ENCODE results near the gene RAB3C. TPM values are rescaled to one million over a fixed set of nuclear protein-coding genes. Genes with fewer than 3 reads are reported as not detected.

RAB3C gene
- total and polyA plus RNA-seq, 2 experiments from 2014 or later: 15.0 to 30.6 TPM

- no peaks in the 10 kb centered on the region for H4K20me1 ChIP-seq (replicated peaks; ENCODE audit: insufficient read depth)
- H3K27me3 ChIP-seq (ENCODE audit: insufficient read depth): no peaks in the 10 kb centered on the region
- no peaks in the 10 kb centered on the region; the same call in 1 of the 2 replicates for H3K4me1 ChIP-seq (ENCODE audit: insufficient read depth)
- DNase-seq (ENCODE audit: low spot score) (no peak), ATAC-seq (no peak)
- H3K9me2 ChIP-seq (ENCODE audit: insufficient read depth): peaks cover 7% of the 10 kb centered on the region; the same call in 1 of the 2 replicates
- no peaks in the 10 kb centered on the region for H3K36me3 ChIP-seq (ENCODE audit: insufficient read depth)
- no peak for TF ChIP-seq ZNF331 (CRISPR knock-in tag; IDR thresholded peaks at IDR 0.05; ENCODE audit: low read depth)
- no peak for TF ChIP-seq EZH2 (IDR thresholded peaks at IDR 0.05; ENCODE audit: low read depth, unreplicated experiment)
- no peak for TF ChIP-seq REST (IDR thresholded peaks at IDR 0.05; ENCODE audit: unreplicated experiment)
- TF ChIP-seq, protein P1, sequence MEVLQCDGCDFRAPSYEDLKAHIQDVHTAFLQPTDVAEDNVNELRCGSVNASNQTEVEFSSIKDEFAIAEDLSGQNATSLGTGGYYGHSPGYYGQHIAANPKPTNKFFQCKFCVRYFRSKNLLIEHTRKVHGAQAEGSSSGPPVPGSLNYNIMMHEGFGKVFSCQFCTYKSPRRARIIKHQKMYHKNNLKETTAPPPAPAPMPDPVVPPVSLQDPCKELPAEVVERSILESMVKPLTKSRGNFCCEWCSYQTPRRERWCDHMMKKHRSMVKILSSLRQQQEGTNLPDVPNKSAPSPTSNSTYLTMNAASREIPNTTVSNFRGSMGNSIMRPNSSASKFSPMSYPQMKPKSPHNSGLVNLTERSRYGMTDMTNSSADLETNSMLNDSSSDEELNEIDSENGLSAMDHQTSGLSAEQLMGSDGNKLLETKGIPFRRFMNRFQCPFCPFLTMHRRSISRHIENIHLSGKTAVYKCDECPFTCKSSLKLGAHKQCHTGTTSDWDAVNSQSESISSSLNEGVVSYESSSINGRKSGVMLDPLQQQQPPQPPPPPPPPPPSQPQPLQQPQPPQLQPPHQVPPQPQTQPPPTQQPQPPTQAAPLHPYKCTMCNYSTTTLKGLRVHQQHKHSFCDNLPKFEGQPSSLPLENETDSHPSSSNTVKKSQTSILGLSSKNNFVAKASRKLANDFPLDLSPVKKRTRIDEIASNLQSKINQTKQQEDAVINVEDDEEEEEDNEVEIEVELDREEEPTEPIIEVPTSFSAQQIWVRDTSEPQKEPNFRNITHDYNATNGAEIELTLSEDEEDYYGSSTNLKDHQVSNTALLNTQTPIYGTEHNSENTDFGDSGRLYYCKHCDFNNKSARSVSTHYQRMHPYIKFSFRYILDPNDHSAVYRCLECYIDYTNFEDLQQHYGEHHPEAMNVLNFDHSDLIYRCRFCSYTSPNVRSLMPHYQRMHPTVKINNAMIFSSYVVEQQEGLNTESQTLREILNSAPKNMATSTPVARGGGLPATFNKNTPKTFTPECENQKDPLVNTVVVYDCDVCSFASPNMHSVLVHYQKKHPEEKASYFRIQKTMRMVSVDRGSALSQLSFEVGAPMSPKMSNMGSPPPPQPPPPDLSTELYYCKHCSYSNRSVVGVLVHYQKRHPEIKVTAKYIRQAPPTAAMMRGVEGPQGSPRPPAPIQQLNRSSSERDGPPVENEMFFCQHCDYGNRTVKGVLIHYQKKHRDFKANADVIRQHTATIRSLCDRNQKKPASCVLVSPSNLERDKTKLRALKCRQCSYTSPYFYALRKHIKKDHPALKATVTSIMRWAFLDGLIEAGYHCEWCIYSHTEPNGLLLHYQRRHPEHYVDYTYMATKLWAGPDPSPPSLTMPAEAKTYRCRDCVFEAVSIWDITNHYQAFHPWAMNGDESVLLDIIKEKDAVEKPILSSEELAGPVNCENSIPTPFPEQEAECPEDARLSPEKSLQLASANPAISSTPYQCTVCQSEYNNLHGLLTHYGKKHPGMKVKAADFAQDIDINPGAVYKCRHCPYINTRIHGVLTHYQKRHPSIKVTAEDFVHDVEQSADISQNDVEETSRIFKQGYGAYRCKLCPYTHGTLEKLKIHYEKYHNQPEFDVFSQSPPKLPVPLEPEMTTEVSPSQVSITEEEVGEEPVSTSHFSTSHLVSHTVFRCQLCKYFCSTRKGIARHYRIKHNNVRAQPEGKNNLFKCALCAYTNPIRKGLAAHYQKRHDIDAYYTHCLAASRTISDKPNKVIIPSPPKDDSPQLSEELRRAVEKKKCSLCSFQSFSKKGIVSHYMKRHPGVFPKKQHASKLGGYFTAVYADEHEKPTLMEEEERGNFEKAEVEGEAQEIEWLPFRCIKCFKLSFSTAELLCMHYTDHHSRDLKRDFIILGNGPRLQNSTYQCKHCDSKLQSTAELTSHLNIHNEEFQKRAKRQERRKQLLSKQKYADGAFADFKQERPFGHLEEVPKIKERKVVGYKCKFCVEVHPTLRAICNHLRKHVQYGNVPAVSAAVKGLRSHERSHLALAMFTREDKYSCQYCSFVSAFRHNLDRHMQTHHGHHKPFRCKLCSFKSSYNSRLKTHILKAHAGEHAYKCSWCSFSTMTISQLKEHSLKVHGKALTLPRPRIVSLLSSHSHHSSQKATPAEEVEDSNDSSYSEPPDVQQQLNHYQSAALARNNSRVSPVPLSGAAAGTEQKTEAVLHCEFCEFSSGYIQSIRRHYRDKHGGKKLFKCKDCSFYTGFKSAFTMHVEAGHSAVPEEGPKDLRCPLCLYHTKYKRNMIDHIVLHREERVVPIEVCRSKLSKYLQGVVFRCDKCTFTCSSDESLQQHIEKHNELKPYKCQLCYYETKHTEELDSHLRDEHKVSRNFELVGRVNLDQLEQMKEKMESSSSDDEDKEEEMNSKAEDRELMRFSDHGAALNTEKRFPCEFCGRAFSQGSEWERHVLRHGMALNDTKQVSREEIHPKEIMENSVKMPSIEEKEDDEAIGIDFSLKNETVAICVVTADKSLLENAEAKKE (CRISPR knock-in tag; IDR thresholded peaks at IDR 0.05): no peak
- no peak for TF ChIP-seq EZH2phosphoT487 (IDR thresholded peaks at IDR 0.05; ENCODE audit: unreplicated experiment)
- TF ChIP-seq POLR2AphosphoS5 (IDR thresholded peaks at IDR 0.05; ENCODE audit: low read depth): no peak
- no peak for TF ChIP-seq ZNF114 (CRISPR knock-in tag; IDR thresholded peaks at IDR 0.05)
- no peak for TF ChIP-seq NANOG (IDR thresholded peaks at IDR 0.05; ENCODE audit: borderline replicate concordance)
- no peak for TF ChIP-seq STAT1 (IDR thresholded peaks at IDR 0.05; ENCODE audit: unreplicated experiment)
- TF ChIP-seq JUNB (IDR thresholded peaks at IDR 0.05; ENCODE audit: unreplicated experiment): no peak
- H3F3A ChIP-seq (replicated peaks; ENCODE audit: low read depth): no peaks in the 10 kb centered on the region
- no peaks in the 10 kb centered on the region for H3K27me3 Mint-ChIP-seq (ENCODE audit: insufficient read depth, low read depth, poor library complexity)
- no peaks in the 10 kb centered on the region for H3K79me2 ChIP-seq (replicated peaks; ENCODE audit: insufficient read depth)
- H3K4me3 Mint-ChIP-seq: no peak overlapping the region
- no peaks in the 10 kb centered on the region for H3K36me3 Mint-ChIP-seq (ENCODE audit: low read depth)
- H3K4me1 Mint-ChIP-seq: peaks cover 7% of the 10 kb centered on the region; the same call in 1 of the 3 replicates
- H3K4me3 ChIP-seq: no peak overlapping the region
- no peak overlapping the region for H3K4me2 ChIP-seq
- H3K9me3 Mint-ChIP-seq: no peaks in the 10 kb centered on the region
- no peak overlapping the region for H3K27ac ChIP-seq (ENCODE audit: low read depth)
- H3K27ac Mint-ChIP-seq: no peak overlapping the region
- no peak overlapping the region for H2AFZ ChIP-seq
Observed at GRCh38 chr5:58857609-58858008, 274.7 kb downstream of the RAB3C start.
